ENCODE measurements around the gene OR6J1.

DNA sequence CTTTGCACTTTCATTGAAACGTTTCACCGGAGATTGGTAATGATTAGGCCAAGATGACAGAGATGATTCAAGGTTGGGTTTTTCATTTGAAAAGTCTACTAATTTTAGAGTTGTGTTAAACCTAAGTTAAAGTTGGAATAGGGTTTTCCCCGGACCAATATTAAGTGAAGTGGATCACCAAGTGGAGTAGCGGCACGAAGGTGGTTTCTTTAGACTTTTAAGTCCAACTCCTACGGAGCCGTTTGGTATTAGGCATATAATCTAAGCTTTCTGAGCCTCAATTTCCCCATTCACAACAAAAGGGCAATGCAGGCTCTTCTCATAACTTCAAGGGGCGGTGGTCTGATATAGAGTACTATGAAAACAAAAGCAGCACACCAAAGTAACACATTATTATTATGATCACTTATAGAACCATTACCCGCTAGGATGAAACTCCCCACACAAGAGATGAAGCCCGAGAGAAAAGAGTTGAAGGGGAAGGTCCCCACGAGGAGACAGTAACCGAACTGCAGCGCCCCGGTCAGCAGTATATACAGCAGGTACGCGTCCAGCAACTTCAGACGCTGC, 55.5 kb downstream of the OR6J1 start:
- TF ChIP-seq, protein P1, sequence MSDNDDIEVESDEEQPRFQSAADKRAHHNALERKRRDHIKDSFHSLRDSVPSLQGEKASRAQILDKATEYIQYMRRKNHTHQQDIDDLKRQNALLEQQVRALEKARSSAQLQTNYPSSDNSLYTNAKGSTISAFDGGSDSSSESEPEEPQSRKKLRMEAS (IDR thresholded peaks at IDR 0.05; ENCODE audit: low read depth, low read length): no peak
- TF ChIP-seq SUZ12 (IDR thresholded peaks at IDR 0.05; ENCODE audit: unreplicated experiment) (no peak), KDM1A (IDR thresholded peaks at IDR 0.05; ENCODE audit: borderline replicate concordance) (no peak), MXI1 (IDR thresholded peaks at IDR 0.05; ENCODE audit: low read depth, low read length) (no peak), SIN3A (IDR thresholded peaks at IDR 0.05; ENCODE audit: low read depth, low read length) (no peak), BHLHE40 (IDR thresholded peaks at IDR 0.05; ENCODE audit: borderline replicate concordance in 1 of 2, low read depth in 2 of 2, low read length in 1 of 2) (no peak), SP1 (IDR thresholded peaks at IDR 0.05; ENCODE audit: low read depth, low read length) (no peak), KAT2A (conservative IDR thresholded peaks at IDR 0.05; ENCODE audit: control insufficient read depth, low read depth, low read length) (no peak), MTA3 (IDR thresholded peaks at IDR 0.05; ENCODE audit: borderline replicate concordance, low read length) (peak; percentile 61; the same call in 1 of the 2 replicates)
- TF ChIP-seq, protein P2, sequence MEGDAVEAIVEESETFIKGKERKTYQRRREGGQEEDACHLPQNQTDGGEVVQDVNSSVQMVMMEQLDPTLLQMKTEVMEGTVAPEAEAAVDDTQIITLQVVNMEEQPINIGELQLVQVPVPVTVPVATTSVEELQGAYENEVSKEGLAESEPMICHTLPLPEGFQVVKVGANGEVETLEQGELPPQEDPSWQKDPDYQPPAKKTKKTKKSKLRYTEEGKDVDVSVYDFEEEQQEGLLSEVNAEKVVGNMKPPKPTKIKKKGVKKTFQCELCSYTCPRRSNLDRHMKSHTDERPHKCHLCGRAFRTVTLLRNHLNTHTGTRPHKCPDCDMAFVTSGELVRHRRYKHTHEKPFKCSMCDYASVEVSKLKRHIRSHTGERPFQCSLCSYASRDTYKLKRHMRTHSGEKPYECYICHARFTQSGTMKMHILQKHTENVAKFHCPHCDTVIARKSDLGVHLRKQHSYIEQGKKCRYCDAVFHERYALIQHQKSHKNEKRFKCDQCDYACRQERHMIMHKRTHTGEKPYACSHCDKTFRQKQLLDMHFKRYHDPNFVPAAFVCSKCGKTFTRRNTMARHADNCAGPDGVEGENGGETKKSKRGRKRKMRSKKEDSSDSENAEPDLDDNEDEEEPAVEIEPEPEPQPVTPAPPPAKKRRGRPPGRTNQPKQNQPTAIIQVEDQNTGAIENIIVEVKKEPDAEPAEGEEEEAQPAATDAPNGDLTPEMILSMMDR (IDR thresholded peaks at IDR 0.05 in 2 of 3, conservative IDR thresholded peaks at IDR 0.05 in 1 of 3; ENCODE audit: control insufficient read depth in 2 of 3, extremely low read depth in 1 of 3, insufficient read depth in 1 of 3, low read depth in 3 of 3, low read length in 3 of 3): no peak
